Amniotic stem cell (primary cell): ENCODE measurements around the gene CPT2.

Experiments
- DNase-seq: peaks from one replicate; lab custom pipeline; 2025; lab: John Stamatoyannopoulos, UW

CPT2 gene

GRCh38 chr1:53196485-53197290, at the start of gene CPT2:
Gene CPT2, plus strand, starts transcription at chr1:53196824. Its CDS starts 120 bp downstream, at chr1:53196944.
- peak; percentile 92 for DNase-seq

- DNase-seq: no peak
These were observed 49.5 kb upstream of the CPT2 start for GRCh38 chr1:53147174-53147573.

GRCh38 chr1:53148123-53148522, 48.5 kb upstream of the CPT2 start:
- DNase-seq: no peak

- DNase-seq: no peak
These were observed 42.9 kb upstream of the CPT2 start for GRCh38 chr1:53153752-53154151.

GRCh38 chr1:53154859-53155438, 41.7 kb upstream of the CPT2 start:
- DNase-seq: no peak

GRCh38 chr1:53155534-53155933, 41.1 kb upstream of the CPT2 start:
- DNase-seq: no peak

GRCh38 chr1:53155945-53156344, 40.7 kb upstream of the CPT2 start:
- no peak for DNase-seq

GRCh38 chr1:53156783-53157182, 39.8 kb upstream of the CPT2 start:
- no peak for DNase-seq

GRCh38 chr1:53158900-53159299, 37.7 kb upstream of the CPT2 start:
- no peak for DNase-seq

- DNase-seq: no peak
These were observed 35.7 kb upstream of the CPT2 start for GRCh38 chr1:53160924-53161378.

GRCh38 chr1:53162621-53163020, 34.0 kb upstream of the CPT2 start:
- DNase-seq: no peak

- DNase-seq: no peak
These were observed 33.3 kb upstream of the CPT2 start for GRCh38 chr1:53163291-53163768.

- no peak for DNase-seq
These were observed 31.1 kb upstream of the CPT2 start for GRCh38 chr1:53165408-53165961.

GRCh38 chr1:53166366-53166765, 30.3 kb upstream of the CPT2 start:
- DNase-seq: no peak

GRCh38 chr1:53166912-53167311, 29.7 kb upstream of the CPT2 start:
- no peak for DNase-seq

- no peak for DNase-seq
These were observed 24.0 kb upstream of the CPT2 start for GRCh38 chr1:53172426-53173128.

GRCh38 chr1:53174971-53175913, 21.4 kb upstream of the CPT2 start:
- no peak for DNase-seq

- DNase-seq: no peak
These were observed 20.0 kb upstream of the CPT2 start for GRCh38 chr1:53176452-53177208.

- no peak for DNase-seq
These were observed 16.4 kb upstream of the CPT2 start for GRCh38 chr1:53180226-53180625.

GRCh38 chr1:53180951-53181350, 15.7 kb upstream of the CPT2 start:
- no peak for DNase-seq
